Activated CD8-positive, alpha-beta memory T cell treated with anti-CD3 and anti-CD28 coated beads, Interleukin-2, amount 10 ng/mL, durations not matched to agents 7 days and 5 days (primary cell): ENCODE measurements around the gene ZBTB20. TPM values are rescaled to one million over a fixed set of nuclear protein-coding genes. Genes with fewer than 3 reads are reported as not detected.

Experiments
- ATAC-seq: fragments of 150-1000 bp; cut with Tn5 transposase; one replicate; pipeline ENCODE4 v1.10.0; 2021; ENCODE audit warnings: moderate library complexity
- CTCF ChIA-PET: fragments of 350-600 bp; sonication (Branson Sonifier 250); formaldehyde crosslinking; loops from one replicate; lab custom pipeline; 2021; ENCODE audit warnings: antibody characterized with exemption; lab: Charles Lee
- DNase-seq: peaks from one replicate; pipeline ENCODE4 v3.0.0-alpha.2; 2020
- H3K27ac Mint-ChIP-seq: one replicate; pipeline ENCODE4 v1.8.0; 2021; ENCODE audit warnings: mild to moderate bottlenecking, mixed read lengths
- H3K27me3 Mint-ChIP-seq: one replicate; pipeline ENCODE4 v1.8.0; 2021; ENCODE audit warnings: mixed read lengths
- H3K36me3 Mint-ChIP-seq: one replicate; pipeline ENCODE4 v1.8.0; 2021; ENCODE audit warnings: mild to moderate bottlenecking, mixed read lengths
- H3K4me1 Mint-ChIP-seq: one replicate; pipeline ENCODE4 v1.8.0; 2021; ENCODE audit warnings: mixed read lengths
- H3K4me3 Mint-ChIP-seq: one replicate; pipeline ENCODE4 v1.8.0; 2021; ENCODE audit warnings: mild to moderate bottlenecking, moderate library complexity, mixed read lengths
- H3K9me3 Mint-ChIP-seq: one replicate; pipeline ENCODE4 v1.8.0; 2022; ENCODE audit warnings: low read depth, mixed read lengths
- total RNA-seq, 2 experiments: library from RNA; stranded (reverse); gene quantifications; one replicate each; pipeline ENCODE4 v1.2.3, GENCODE V29; 2021

ZBTB20 gene
- total RNA-seq, 2 experiments from 2014 or later = 5.6 to 10.2 TPM

GRCh38 chr3:115162759-115163158 is 15.7 kb upstream of the ZBTB20 start:
- DNase-seq (no peak), ATAC-seq (no peak)
- H3K4me3 Mint-ChIP-seq = no peak overlapping the region
- H3K4me1 Mint-ChIP-seq = peaks cover 45% of the 10 kb centered on the region
- peaks cover 10% of the 10 kb centered on the region for H3K36me3 Mint-ChIP-seq
- peaks cover 2% of the 10 kb centered on the region for H3K9me3 Mint-ChIP-seq
- no peaks in the 10 kb centered on the region for H3K27me3 Mint-ChIP-seq
- CTCF ChIA-PET = interaction anchor here (5.3 kb wide), 1 partner anchor 17 kb away, joined by 30 read pairs; the partner anchor contains the start of gene ZBTB20
- H3K27ac Mint-ChIP-seq = no peak overlapping the region

- CTCF ChIA-PET = interaction anchor here (5.3 kb wide), 1 partner anchor 16 kb away, joined by 30 read pairs; the partner anchor contains the start of gene ZBTB20
- H3K36me3 Mint-ChIP-seq = peaks cover 10% of the 10 kb centered on the region
- no peak for ATAC-seq
- H3K27ac Mint-ChIP-seq = no peak overlapping the region
- no peak overlapping the region for H3K4me3 Mint-ChIP-seq
- peaks cover 45% of the 10 kb centered on the region for H3K4me1 Mint-ChIP-seq
- DNase-seq = no peak
- H3K9me3 Mint-ChIP-seq = peaks cover 2% of the 10 kb centered on the region
- no peaks in the 10 kb centered on the region for H3K27me3 Mint-ChIP-seq
Measured at GRCh38 chr3:115161866-115162265, 14.8 kb upstream of the ZBTB20 start.

GRCh38 chr3:115161168-115161834 is 14.2 kb upstream of the ZBTB20 start:
- Mint-ChIP-seq H3K27ac (no peak overlapping the region), H3K9me3 (peaks cover 2% of the 10 kb centered on the region), H3K36me3 (peaks cover 10% of the 10 kb centered on the region), H3K4me3 (no peak overlapping the region), H3K27me3 (no peaks in the 10 kb centered on the region), H3K4me1 (peaks cover 45% of the 10 kb centered on the region)
- CTCF ChIA-PET = interaction anchor here (5.3 kb wide), 1 partner anchor 16 kb away, joined by 30 read pairs; the partner anchor contains the start of gene ZBTB20
- no peak for ATAC-seq
- DNase-seq = no peak

GRCh38 chr3:115160295-115160694 is 13.2 kb upstream of the ZBTB20 start:
- DNase-seq = no peak
- CTCF ChIA-PET = no interaction called here

GRCh38 chr3:115156046-115156654 is 9.1 kb upstream of the ZBTB20 start:
- H3K4me1 Mint-ChIP-seq = peaks cover 7% of the 10 kb centered on the region
- no peak overlapping the region for H3K27ac Mint-ChIP-seq
- ATAC-seq (no peak), DNase-seq (no peak)
- no peak overlapping the region for H3K4me3 Mint-ChIP-seq
- peaks cover 4% of the 10 kb centered on the region for H3K36me3 Mint-ChIP-seq
- H3K27me3 Mint-ChIP-seq = peaks cover 2% of the 10 kb centered on the region
- H3K9me3 Mint-ChIP-seq = peaks cover 2% of the 10 kb centered on the region
- CTCF ChIA-PET = interaction anchor here (2.3 kb wide), 1 partner anchor 9 kb away, joined by 7 read pairs; no protein-coding TSS in a partner anchor

More at GRCh38 chr3:115160295-115160694, 13.2 kb upstream of the ZBTB20 start:
- Mint-ChIP-seq H3K27me3 (no peaks in the 10 kb centered on the region), H3K4me1 (peaks cover 37% of the 10 kb centered on the region), H3K9me3 (peaks cover 2% of the 10 kb centered on the region), H3K36me3 (peaks cover 10% of the 10 kb centered on the region), H3K4me3 (no peak overlapping the region), H3K27ac (no peak overlapping the region)
- ATAC-seq = no peak

GRCh38 chr3:115154611-115155010 is 7.5 kb upstream of the ZBTB20 start:
- no peaks in the 10 kb centered on the region for H3K4me1 Mint-ChIP-seq
- CTCF ChIA-PET = interaction anchor here (1.0 to 2.3 kb wide), 2 partner anchors 10 to 62 kb away, joined by 3 to 7 read pairs; no protein-coding TSS in a partner anchor
- peaks cover 2% of the 10 kb centered on the region for H3K9me3 Mint-ChIP-seq
- peaks cover 2% of the 10 kb centered on the region for H3K27me3 Mint-ChIP-seq
- DNase-seq (no peak), ATAC-seq (no peak)
- peaks cover 4% of the 10 kb centered on the region for H3K36me3 Mint-ChIP-seq
- no peak overlapping the region for H3K27ac Mint-ChIP-seq
- H3K4me3 Mint-ChIP-seq = no peak overlapping the region

GRCh38 chr3:115151921-115152320 is 4.8 kb upstream of the ZBTB20 start:
- no peaks in the 10 kb centered on the region for H3K9me3 Mint-ChIP-seq
- ATAC-seq (no peak), DNase-seq (no peak)
- no peak overlapping the region for H3K4me3 Mint-ChIP-seq
- peaks cover 4% of the 10 kb centered on the region for H3K4me1 Mint-ChIP-seq
- H3K27me3 Mint-ChIP-seq = peaks cover 2% of the 10 kb centered on the region
- no peaks in the 10 kb centered on the region for H3K36me3 Mint-ChIP-seq
- CTCF ChIA-PET = no interaction called here
- no peak overlapping the region for H3K27ac Mint-ChIP-seq

GRCh38 chr3:115148142-115148790 is 1.2 kb upstream of the ZBTB20 start:
- ATAC-seq = no peak
- Mint-ChIP-seq H3K9me3 (no peaks in the 10 kb centered on the region), H3K4me3 (peak overlapping the region; percentile 90), H3K27me3 (peaks cover 2% of the 10 kb centered on the region), H3K27ac (peak overlapping the region; percentile 96), H3K4me1 (peaks cover 21% of the 10 kb centered on the region), H3K36me3 (peaks cover 5% of the 10 kb centered on the region)
- DNase-seq = no peak
- CTCF ChIA-PET = interaction anchor here (1.4 to 5.1 kb wide), 2 partner anchors 16 to 636 kb away, joined by 4 to 30 read pairs; no protein-coding TSS in a partner anchor

- peak; percentile 85 for ATAC-seq
Measured at GRCh38 chr3:115147329-115148141, 447 bp upstream of the ZBTB20 start.

GRCh38 chr3:115146032-115146417 is 1.1 kb downstream of the ZBTB20 start:
- Mint-ChIP-seq H3K4me1 (peaks cover 25% of the 10 kb centered on the region), H3K4me3 (peak overlapping the region; percentile 90), H3K36me3 (peaks cover 5% of the 10 kb centered on the region), H3K27me3 (no peaks in the 10 kb centered on the region), H3K9me3 (no peaks in the 10 kb centered on the region), H3K27ac (peak overlapping the region; percentile 97)
- DNase-seq (peak; percentile 67), ATAC-seq (no peak)
- CTCF ChIA-PET = interaction anchor here (0.9 to 5.1 kb wide), 6 partner anchors 9 to 71 kb away, joined by 3 to 30 read pairs (median 4); no protein-coding TSS in a partner anchor

More at GRCh38 chr3:115147329-115148141, 447 bp upstream of the ZBTB20 start:
- CTCF ChIA-PET = interaction anchor here (1.3 to 5.1 kb wide), 2 partner anchors 16 to 47 kb away, joined by 4 to 30 read pairs; no protein-coding TSS in a partner anchor
- peaks cover 5% of the 10 kb centered on the region for H3K36me3 Mint-ChIP-seq
- peak overlapping the region; percentile 90 for H3K4me3 Mint-ChIP-seq
- peak; percentile 98 for DNase-seq
- no peaks in the 10 kb centered on the region for H3K9me3 Mint-ChIP-seq
- peaks cover 23% of the 10 kb centered on the region for H3K4me1 Mint-ChIP-seq
- H3K27ac Mint-ChIP-seq = peak overlapping the region; percentile 96
- H3K27me3 Mint-ChIP-seq = peaks cover 1% of the 10 kb centered on the region

GRCh38 chr3:115141033-115141757 is 5.9 kb downstream of the ZBTB20 start:
- ATAC-seq (no peak), DNase-seq (no peak)
- Mint-ChIP-seq H3K27me3 (no peaks in the 10 kb centered on the region), H3K4me3 (no peak overlapping the region), H3K27ac (no peak overlapping the region), H3K36me3 (peaks cover 5% of the 10 kb centered on the region), H3K4me1 (peaks cover 23% of the 10 kb centered on the region), H3K9me3 (no peaks in the 10 kb centered on the region)
- CTCF ChIA-PET = no interaction called here

GRCh38 chr3:115139072-115139471 is 8.0 kb downstream of the ZBTB20 start:
- no peaks in the 10 kb centered on the region for H3K27me3 Mint-ChIP-seq
- no peak for ATAC-seq
- no peaks in the 10 kb centered on the region for H3K36me3 Mint-ChIP-seq
- no peak for DNase-seq
- CTCF ChIA-PET = no interaction called here
- no peak overlapping the region for H3K27ac Mint-ChIP-seq
- no peaks in the 10 kb centered on the region for H3K9me3 Mint-ChIP-seq
- no peak overlapping the region for H3K4me3 Mint-ChIP-seq
- peaks cover 7% of the 10 kb centered on the region for H3K4me1 Mint-ChIP-seq
